NCI-H187 treated with DMSO at 0.1 percent for 48 hours (cell line): Measurements from ENCODE around the gene ARFIP1.
"Not testable (repeated sequence)": the region's sequence is repeated elsewhere in the genome, so short reads cannot be mapped to it uniquely, and the experiment has no call there.

Experiments used
- DNase-seq: peaks from one replicate; lab custom pipeline; 2025; lab: John Stamatoyannopoulos, UW

ARFIP1 gene

DNA sequence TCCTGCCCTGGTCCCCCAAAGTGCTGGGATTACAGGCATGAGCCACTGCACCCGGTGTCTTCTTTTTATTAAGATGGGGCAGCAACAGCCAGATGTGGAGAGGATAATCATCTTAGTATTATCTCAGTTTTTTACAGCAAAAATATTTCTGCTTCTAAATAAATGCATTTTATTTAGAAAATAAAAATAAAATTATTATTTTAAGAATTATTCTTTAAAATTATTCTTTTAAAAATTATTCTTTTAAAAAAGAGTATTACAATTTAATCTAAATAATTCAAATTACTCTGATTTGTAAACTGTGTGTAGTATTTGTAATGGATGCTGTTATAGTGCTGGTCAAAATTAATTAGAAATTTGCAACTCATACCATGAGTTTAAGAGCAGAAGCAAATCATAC, 67.6 kb downstream of the ARFIP1 start:
- no peak for DNase-seq

DNA sequence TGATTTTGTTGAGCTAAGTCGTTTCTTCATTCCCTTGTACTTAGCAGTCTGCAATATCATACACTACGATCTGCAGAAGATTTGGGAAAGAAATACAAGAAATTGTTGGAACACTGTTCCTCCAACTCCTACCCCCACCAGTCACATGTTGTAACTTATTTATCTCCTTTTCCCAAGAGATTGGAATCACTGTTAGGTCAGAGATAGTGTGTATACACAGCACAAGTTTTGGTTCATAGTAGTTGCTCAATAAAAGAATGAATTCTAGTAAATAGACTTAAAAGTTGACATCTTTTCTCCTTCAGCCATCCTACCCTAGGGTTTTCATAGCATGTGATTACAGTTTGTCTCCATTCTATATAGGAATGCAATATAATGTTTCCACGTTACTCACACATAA, 68.8 kb downstream of the ARFIP1 start:
- DNase-seq, result no peak

- no peak for DNase-seq
Observed at GRCh38 chr4:152849350-152849749, 69.6 kb downstream of the ARFIP1 start.

GRCh38 chr4:152850377-152850776, 70.6 kb downstream of the ARFIP1 start:
- DNase-seq, result no peak

- no peak for DNase-seq
Observed at GRCh38 chr4:152851226-152851625, 71.5 kb downstream of the ARFIP1 start.

GRCh38 chr4:152853293-152853692, 73.5 kb downstream of the ARFIP1 start:
- DNase-seq, result no peak

DNA sequence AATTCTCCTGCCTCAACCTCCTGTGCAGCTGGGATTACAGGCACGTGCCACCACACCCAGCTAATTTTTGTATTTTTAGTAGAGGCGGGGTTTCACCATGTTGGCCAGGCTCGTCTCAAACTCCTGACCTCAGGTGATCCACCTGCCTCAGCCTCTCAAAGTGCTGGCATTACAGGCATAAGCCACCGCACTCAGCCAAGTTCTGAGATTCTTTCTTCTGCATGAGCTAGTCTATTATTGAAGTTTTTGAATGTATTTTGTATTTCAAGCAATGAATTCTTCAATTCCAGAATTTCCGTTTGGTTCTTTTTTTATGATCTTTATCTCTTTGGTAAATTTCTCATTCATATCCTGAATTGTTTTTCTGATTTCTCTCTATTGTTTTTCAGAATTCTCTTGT, 74.3 kb downstream of the ARFIP1 start:
- DNase-seq, result not testable (repeated sequence)

DNA sequence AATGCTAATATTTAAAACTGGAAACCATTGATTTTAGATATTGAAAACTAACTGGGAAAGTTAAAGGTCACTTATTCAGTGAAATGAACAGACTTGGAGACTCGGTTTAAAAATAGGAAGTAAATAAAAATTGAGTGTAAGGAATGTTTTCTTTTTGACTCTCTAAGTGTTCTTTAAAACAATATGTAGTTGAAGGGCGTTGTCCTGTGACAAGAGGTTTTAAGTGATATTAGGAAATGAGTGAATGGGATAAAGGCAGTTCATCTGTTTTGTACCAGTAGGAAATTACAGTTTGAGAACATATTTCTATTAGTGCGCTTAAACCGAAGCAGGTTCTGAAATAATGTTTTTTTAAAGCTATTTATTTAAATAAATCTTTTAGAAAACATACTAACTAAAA, 77.2 kb downstream of the ARFIP1 start:
- no peak for DNase-seq

GRCh38 chr4:152858934-152859333, 79.2 kb downstream of the ARFIP1 start:
- no peak for DNase-seq

GRCh38 chr4:152860046-152860445, 80.3 kb downstream of the ARFIP1 start:
- DNase-seq, result no peak

- DNase-seq, result no peak
Observed at GRCh38 chr4:152862608-152863007, 82.9 kb downstream of the ARFIP1 start.

GRCh38 chr4:152864361-152864760, 84.6 kb downstream of the ARFIP1 start:
- no peak for DNase-seq

DNA sequence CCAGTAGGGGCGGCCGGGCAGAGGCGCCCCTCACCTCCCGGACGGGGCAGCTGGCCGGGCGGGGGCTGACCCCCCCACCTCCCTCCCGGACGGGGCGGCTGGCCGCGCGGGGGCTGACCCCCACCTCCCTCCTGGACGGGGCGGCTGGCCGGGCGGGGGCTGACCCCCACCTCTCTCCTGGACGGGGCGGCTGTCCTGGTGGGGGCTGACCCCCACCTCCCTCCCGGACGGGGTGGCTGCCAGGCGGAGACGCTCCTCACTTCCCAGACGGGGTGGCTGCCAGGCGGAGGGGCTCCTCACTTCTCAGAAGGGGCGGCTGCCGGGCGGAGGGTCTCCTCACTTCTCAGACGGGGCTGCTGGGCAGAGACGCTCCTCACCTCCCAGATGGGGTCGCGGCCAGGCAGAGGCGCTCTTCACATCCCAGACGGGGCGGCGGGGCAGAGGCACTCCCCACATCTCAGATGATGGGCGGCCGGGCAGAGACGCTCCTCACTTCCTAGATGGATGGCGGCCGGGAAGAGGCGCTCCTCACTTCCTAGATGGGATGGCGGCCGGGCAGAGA, 86.8 kb downstream of the ARFIP1 start:
- DNase-seq, result not testable (repeated sequence)

GRCh38 chr4:152870606-152871005, 90.9 kb downstream of the ARFIP1 start:
- DNase-seq, result no peak

- no peak for DNase-seq
Observed at GRCh38 chr4:152875261-152875660, 95.5 kb downstream of the ARFIP1 start.

DNA sequence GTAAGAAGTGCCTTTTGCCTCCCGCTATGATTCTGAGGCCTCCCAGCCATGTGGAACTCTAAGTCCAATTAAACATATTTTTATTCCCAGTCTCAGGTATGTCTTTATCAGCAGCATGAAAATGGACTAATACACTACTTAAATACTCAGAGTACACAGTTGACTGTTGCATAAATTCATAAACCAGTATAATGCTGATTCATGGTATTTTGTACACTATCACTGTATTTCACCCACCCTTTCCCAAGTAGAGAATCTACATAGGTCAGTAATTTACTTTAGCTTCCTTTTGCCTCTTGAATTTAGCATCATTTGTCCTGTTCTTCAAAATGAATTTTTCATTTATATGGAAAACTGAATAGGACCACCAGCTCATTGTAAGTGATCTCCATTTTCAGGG, 98.1 kb downstream of the ARFIP1 start:
- DNase-seq, result no peak

DNA sequence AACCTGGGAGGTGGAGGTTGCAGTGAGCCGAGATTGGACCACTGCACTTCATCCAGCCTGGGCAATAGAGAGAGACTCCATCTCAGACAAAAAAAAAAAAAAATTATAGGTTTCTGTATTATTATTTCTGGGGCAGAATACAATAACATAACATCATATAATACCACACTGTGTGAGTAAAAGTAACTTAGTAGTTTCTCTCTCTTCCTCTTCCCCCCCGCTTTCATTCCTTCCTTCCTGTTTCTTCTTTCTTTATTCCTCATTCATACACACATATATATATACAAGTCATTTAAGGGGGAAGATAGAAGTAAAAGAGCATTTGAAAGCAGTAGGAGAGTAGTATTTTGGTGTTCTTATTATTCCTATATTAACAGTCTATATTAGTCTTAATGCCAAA, 100.5 kb downstream of the ARFIP1 start:
- DNase-seq, result no peak

DNA sequence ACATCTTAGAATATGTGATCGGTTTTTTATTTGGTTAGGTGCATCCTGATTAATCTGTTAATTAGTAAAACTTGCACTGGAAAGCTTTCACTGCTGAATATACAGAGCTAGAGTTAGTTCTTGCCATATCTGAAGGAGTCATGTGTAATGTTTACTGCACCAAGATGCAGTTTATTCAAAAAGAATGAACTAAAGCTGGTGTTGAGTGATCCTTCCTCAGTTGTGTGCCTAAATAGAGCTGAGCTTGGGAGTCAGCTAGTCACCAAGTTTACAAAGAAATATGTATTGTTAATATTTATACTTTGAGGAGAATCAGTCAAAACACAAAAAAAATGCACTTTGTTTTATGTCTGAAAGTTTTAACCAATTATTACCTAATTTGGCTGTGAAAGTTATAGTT, 102.2 kb downstream of the ARFIP1 start:
- no peak for DNase-seq

- DNase-seq, result no peak
Observed at GRCh38 chr4:152885185-152885584, 105.4 kb downstream of the ARFIP1 start.

DNA sequence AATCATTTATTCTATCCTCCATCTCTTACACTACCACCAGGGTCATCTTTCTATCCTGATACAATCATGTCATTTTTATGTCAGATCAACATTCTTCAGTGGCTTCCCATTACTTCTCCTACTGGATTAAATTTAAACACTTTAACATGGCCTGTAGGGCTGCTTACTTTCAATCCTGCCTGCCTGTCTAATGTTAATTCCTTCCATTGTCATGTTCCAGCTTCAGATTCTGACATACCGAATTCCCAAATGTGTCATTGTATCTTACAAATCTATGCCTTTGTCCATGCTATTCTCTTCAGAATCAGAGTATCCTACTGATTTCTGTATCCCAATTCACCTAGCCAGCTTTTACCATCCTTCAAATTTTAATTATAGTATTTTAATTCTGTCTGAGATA, 106.4 kb downstream of the ARFIP1 start:
- no peak for DNase-seq

DNA sequence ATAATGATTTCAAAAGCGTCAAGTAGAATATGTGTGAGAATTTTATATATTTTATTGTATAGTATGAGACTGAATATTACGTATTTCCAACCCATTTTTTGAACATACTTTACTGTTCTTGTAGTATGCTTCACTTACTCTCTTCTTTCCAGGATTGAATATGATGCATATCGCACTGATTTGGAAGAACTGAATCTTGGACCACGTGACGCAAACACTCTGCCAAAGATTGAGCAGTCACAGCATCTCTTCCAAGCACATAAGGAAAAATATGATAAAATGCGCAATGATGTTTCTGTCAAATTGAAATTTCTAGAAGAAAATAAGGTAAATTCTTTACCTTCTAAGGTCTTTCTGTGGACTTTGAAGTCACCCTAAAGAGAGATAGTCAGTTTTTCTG, 108.2 kb downstream of the ARFIP1 start:
- no peak for DNase-seq

GRCh38 chr4:152892974-152893373, 113.2 kb downstream of the ARFIP1 start:
- no peak for DNase-seq

- no peak for DNase-seq
Observed at GRCh38 chr4:152894673-152895072, 114.9 kb downstream of the ARFIP1 start.

DNA sequence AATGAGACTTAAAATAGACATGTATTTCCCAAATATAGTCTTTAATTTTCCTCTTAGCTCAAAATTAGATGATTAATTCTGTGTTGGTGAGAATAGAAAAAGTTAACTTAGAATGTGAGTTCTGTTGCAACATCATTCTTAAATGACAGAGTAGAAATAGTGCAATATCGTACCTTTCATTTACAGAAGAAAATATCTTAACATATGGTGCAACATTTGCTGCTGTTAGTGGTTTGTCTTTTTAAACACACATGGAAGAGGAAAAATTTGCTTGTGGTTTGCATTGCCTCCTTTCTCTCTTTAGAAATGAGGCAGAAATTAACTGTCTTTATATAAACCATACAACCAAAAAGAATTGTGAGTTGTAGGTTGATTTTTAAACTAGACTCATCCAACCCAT, 117.1 kb downstream of the ARFIP1 start:
- DNase-seq, result no peak

DNA sequence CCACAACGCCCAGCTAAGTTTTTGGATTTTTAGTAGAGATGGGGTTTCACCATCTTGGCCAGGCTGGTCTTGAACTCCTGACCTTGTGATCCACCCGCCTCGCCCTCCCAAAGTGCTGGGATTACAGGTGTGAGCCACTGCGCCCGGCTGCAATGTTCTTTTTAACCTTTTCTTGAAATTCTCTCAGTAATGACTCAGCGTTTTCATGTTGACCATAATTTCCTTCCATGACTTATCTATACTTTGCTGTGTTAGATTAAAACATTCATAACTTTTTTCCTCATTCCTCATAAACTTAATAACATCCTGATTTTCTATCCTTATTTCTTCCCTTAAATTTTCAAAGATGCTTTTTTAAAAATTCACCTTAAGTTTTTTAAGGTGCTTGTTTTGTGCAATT, 118.4 kb downstream of the ARFIP1 start:
- DNase-seq, result not testable (repeated sequence)
